Esophagus squamous epithelium (tissue), 5 donors: ENCODE data around the gene UGT2B10. TPM values are rescaled to one million over a fixed set of nuclear protein-coding genes. Genes with fewer than 3 reads are reported as not detected.
"Not testable (repeated sequence)": the region's sequence is repeated elsewhere in the genome, so short reads cannot be mapped to it uniquely, and the experiment has no call there.

ENCODE experiments used
- DNase-seq: peaks from one replicate; lab custom pipeline; 2025; lab: John Stamatoyannopoulos, UW
- H3K27ac ChIP-seq, 4 donors: fragments of 200-600 bp; sonication (generic); one replicate each; pipeline ENCODE4 v1.5.1; 2016 to 2019; ENCODE audit warnings: mild to moderate bottlenecking in 1 of 4
- H3K27me3 ChIP-seq, 4 donors: fragments of 200-600 bp; sonication (generic); 1 replicate in 3 of 4; 2 replicates in 1 of 4; pipeline versions ENCODE4 v1.5.1 to v1.6.0; 2017 to 2021; ENCODE audit warnings: antibody characterized with exemption in 1 of 4
- H3K36me3 ChIP-seq, 3 donors: fragments of 200-600 bp; sonication (generic); one replicate each; pipeline ENCODE4 v1.5.1; 2016 to 2019
- H3K4me1 ChIP-seq, 3 donors: fragments of 200-600 bp; sonication (generic); one replicate each; pipeline ENCODE4 v1.5.1; 2017 to 2019
- H3K4me3 ChIP-seq, 4 donors: fragments of 200-600 bp; sonication (generic); 1 replicate in 3 of 4; 2 replicates in 1 of 4; pipeline ENCODE4 v1.5.1; 2016 to 2019; ENCODE audit warnings: mild to moderate bottlenecking in 2 of 4, moderate library complexity in 1 of 4
- H3K9me3 ChIP-seq, 3 donors: fragments of 200-600 bp; sonication (generic); one replicate each; pipeline ENCODE4 v1.5.1; 2016 to 2019
- CTCF ChIP-seq, 6 experiments: fragments of 450-650 bp in 4 of 6; fragments of 200-600 bp in 2 of 6; sonication (generic) in 2 of 6; IDR thresholded peaks; one replicate each; pipeline ENCODE4 v1.5.1; 2016 to 2019; ENCODE audit warnings: antibody characterized with exemption in 6 of 6, mild to moderate bottlenecking in 4 of 6, moderate library complexity in 4 of 6
- POLR2A ChIP-seq, 4 donors: fragments of 450-650 bp; IDR thresholded peaks; one replicate each; pipeline ENCODE4 v1.6.1; 2017; ENCODE audit warnings: antibody characterized with exemption in 4 of 4, mild to moderate bottlenecking in 4 of 4, moderate library complexity in 3 of 4
- WGBS, 2 donors: methylation state at CpG; one replicate each; pipeline ENCODE4 v1.1.5; 2018; 5-methylcytosine and 5-hydroxymethylcytosine counted together
- intact Hi-C: fragments of 100-400 bp; cut with DNase I; formaldehyde crosslinking; loops from one replicate; pipeline ENCODE4 v1.15.0; 2022
- total RNA-seq, 4 donors: library from RNA; depleted of rRNA; stranded (reverse); fragments of >200 nt; gene quantifications; one replicate each; pipeline ENCODE4 v1.1.0, GENCODE V29; 2016
- donor health status: DM: yes; HTN: yes; CAD: no.

Gene UGT2B10
- total RNA-seq, 4 donors from 2014 or later, result not detected

- 69 to 87% methylated on average over 4 of the region's 4 CpGs for WGBS, 2 donors
- no peaks in the 10 kb centered on the region for H3K27me3 ChIP-seq
- H3K4me1 ChIP-seq, result no peaks in the 10 kb centered on the region
- H3K4me3 ChIP-seq, result no peak overlapping the region
- intact Hi-C loops, result no loop called here
- H3K36me3 ChIP-seq, result no peaks in the 10 kb centered on the region
- no peaks in the 10 kb centered on the region for H3K9me3 ChIP-seq
- DNase-seq, result no peak
- no peak for TF ChIP-seq POLR2A (IDR thresholded peaks at IDR 0.05)
- TF ChIP-seq CTCF (IDR thresholded peaks at IDR 0.05), result no peak
- no peak overlapping the region for H3K27ac ChIP-seq
Observed at GRCh38 chr4:68803013-68803412, 12.8 kb upstream of the UGT2B10 start.

GRCh38 chr4:68808060-68808459, 7.7 kb upstream of the UGT2B10 start:
- Histone ChIP-seq H3K36me3 (no peaks in the 10 kb centered on the region), H3K27me3 (no peaks in the 10 kb centered on the region), H3K27ac (no peak overlapping the region), H3K4me3 (no peak overlapping the region), H3K4me1 (no peaks in the 10 kb centered on the region), H3K9me3 (no peaks in the 10 kb centered on the region)
- no peak for DNase-seq
- TF ChIP-seq CTCF (IDR thresholded peaks at IDR 0.05), result no peak
- TF ChIP-seq POLR2A (IDR thresholded peaks at IDR 0.05), result no peak
- intact Hi-C loops, result no loop called here
- WGBS, 2 donors, result 41 to 50% methylated on average over 2 of the region's 2 CpGs

GRCh38 chr4:68810919-68811318, 4.9 kb upstream of the UGT2B10 start:
- WGBS, 2 donors, result 69 to 87% methylated on average over 2 of the region's 2 CpGs
- TF ChIP-seq CTCF (IDR thresholded peaks at IDR 0.05), result no peak
- TF ChIP-seq POLR2A (IDR thresholded peaks at IDR 0.05), result no peak
- H3K27me3 ChIP-seq, result no peaks in the 10 kb centered on the region
- DNase-seq, result no peak
- H3K4me3 ChIP-seq, result no peak overlapping the region
- H3K27ac ChIP-seq, result no peak overlapping the region
- no peaks in the 10 kb centered on the region for H3K36me3 ChIP-seq
- intact Hi-C loops, result no loop called here
- H3K9me3 ChIP-seq, result no peaks in the 10 kb centered on the region
- H3K4me1 ChIP-seq, result no peaks in the 10 kb centered on the region

GRCh38 chr4:68816410-68817265, 844 bp downstream of the UGT2B10 start:
- 63 to 64% methylated on average over 5 of the region's 5 CpGs for WGBS, 2 donors
- intact Hi-C loops, result not testable (repeated sequence)

GRCh38 chr4:68817386-68817785, 1.6 kb downstream of the UGT2B10 start:
- H3K27ac ChIP-seq, result no peak overlapping the region
- intact Hi-C loops, result no loop called here
- no peak for TF ChIP-seq CTCF (IDR thresholded peaks at IDR 0.05)
- no peak for TF ChIP-seq POLR2A (IDR thresholded peaks at IDR 0.05)
- no peaks in the 10 kb centered on the region for H3K27me3 ChIP-seq
- H3K9me3 ChIP-seq, result no peaks in the 10 kb centered on the region
- no peaks in the 10 kb centered on the region for H3K36me3 ChIP-seq
- H3K4me1 ChIP-seq, result no peaks in the 10 kb centered on the region
- 52 to 81% methylated on average over 2 of the region's 2 CpGs for WGBS, 2 donors
- DNase-seq, result no peak
- H3K4me3 ChIP-seq, result no peak overlapping the region

More at GRCh38 chr4:68816410-68817265, 844 bp downstream of the UGT2B10 start:
- not testable (repeated sequence) for DNase-seq, H3K36me3 ChIP-seq, H3K4me1 ChIP-seq, H3K4me3 ChIP-seq, H3K9me3 ChIP-seq, H3K27me3 ChIP-seq, H3K27ac ChIP-seq

- not testable (repeated sequence) for H3K4me3 ChIP-seq
Observed at GRCh38 chr4:68818030-68818462, 2.3 kb downstream of the UGT2B10 start.

More at GRCh38 chr4:68818030-68818462, 2.3 kb downstream of the UGT2B10 start:
- H3K27ac ChIP-seq, DNase-seq, H3K4me1 ChIP-seq, H3K36me3 ChIP-seq, intact Hi-C loops, H3K9me3 ChIP-seq, H3K27me3 ChIP-seq: not testable (repeated sequence)
- 55 to 60% methylated on average over 3 of the region's 3 CpGs for WGBS, 2 donors
